CD4-positive, alpha-beta T cell treated with Interleukin-4 for 4 hours (primary cell): ENCODE results near the gene TEX28.
"Not testable (repeated sequence)": the region's sequence is repeated elsewhere in the genome, so short reads cannot be mapped to it uniquely, and the experiment has no call there.

Experiments used
- DNase-seq: peaks from one replicate; pipeline ENCODE4 v3.0.0-alpha.2; 2020

The TEX28 gene, protein sequence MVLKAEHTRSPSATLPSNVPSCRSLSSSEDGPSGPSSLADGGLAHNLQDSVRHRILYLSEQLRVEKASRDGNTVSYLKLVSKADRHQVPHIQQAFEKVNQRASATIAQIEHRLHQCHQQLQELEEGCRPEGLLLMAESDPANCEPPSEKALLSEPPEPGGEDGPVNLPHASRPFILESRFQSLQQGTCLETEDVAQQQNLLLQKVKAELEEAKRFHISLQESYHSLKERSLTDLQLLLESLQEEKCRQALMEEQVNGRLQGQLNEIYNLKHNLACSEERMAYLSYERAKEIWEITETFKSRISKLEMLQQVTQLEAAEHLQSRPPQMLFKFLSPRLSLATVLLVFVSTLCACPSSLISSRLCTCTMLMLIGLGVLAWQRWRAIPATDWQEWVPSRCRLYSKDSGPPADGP

GRCh38 chrX:154294791-154295574, at the start of gene TEX28:
Gene TEX28 (minus strand): TSS chrX:154295124. CDS start chrX:154292117, 3,007 bp downstream.
- DNase-seq = no peak

- DNase-seq = not testable (repeated sequence)
Observed at GRCh38 chrX:154343620-154344019, 48.7 kb upstream of the TEX28 start.

DNA sequence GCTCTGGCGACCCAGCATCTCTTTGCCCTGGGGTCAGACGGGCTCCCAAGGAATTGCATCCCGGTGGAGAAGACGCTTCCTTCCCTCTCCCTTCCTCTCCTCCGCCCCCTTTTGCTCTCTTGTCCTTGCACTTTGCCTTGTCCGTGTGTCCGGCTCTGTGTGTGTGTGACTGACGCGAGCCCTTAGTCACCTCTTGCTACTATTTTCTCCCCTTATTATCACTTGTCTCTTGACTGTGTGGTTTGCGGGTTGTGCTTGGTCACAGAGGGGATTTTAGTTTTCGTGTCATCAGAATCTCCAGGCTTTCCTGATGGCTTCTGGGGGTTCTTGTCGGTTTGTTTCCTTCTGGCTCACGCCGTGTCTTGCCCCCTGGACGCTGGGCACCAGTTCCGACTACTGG, 48.1 kb upstream of the TEX28 start:
- DNase-seq = not testable (repeated sequence)

DNA sequence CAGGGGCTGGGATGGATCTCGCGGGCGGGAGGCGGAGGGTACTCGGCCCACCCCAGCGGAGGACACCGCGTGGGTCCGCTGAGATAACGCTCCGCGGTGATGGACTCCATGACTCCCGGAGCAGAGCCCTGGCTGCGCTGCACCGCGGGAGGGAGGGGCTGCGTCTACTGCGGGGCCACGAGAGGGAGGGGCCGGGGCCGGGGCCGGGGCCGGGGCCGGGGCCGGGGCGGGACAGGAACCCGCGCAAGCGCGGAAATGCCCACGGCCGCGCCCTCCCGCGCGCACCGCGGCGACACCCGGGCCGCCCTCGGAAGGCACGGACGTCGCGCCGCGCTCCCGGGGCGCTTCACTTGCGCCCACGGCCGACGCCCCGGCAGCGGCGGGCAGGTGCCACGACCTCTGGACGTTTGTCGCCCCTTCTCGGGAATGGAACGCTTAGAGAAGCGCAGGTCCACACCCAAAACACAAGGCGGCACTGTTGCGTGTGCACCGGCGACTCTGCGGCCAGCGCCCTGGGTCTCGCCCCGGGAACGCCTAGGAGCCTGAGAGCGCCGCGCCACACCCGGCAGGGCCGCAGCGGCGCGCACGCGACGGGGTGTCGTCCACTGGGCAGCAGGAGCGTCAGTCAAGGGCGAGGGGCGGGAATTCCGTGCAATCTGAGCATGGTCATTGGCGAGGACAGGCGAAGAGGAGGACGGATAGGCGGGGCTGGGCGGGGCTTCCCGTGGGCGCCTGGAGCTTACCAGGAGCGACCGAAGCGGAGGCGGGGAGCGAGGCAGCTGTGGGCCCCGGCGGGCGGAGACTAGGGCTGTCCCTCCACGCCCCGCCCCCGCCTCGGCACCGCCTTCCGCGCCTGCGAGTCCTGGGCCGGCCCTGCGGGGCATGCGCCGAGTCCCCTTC, 46.7 kb upstream of the TEX28 start:
- not testable (repeated sequence) for DNase-seq

DNA sequence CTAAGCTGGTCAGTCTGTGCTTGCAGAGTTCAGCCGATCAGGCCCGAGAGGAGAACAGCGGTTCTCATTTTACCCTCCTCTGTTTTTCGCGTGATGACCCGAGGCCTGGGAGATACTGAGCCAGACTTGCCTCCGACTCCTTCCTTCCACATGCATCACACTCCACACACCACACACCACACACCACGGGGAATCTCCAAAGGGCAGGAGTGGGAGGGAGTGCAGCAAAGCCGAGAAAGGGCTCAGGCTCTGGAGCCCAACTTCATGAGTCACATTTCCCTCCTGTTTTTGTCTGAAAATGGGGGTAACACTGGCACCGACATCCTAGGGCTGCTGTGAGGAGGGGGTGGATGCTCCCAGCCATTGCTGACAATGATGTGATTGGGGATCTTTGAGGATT, 39.6 kb upstream of the TEX28 start:
- no peak for DNase-seq

DNA sequence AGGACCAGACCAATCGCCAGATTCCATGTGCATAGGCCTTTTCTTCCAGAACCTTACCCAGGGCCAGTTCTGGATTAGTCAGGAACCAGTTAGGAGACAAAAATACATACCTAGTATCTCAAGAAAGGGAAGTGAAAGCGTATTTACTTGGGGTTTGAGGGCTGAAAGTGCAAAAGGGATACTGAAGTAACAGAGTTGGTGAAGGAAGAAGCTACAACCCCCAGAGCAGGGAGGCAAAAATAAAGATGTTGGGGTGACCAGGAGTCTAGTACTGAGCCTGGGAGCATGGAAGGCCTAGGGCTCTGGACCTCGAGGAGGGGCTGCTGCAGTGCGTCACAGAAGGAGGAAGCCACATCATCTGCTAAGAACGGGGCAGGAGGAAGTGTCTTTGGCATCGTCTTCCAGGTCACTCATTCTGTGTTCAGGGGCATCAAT, 38.9 kb upstream of the TEX28 start:
- no peak for DNase-seq

DNA sequence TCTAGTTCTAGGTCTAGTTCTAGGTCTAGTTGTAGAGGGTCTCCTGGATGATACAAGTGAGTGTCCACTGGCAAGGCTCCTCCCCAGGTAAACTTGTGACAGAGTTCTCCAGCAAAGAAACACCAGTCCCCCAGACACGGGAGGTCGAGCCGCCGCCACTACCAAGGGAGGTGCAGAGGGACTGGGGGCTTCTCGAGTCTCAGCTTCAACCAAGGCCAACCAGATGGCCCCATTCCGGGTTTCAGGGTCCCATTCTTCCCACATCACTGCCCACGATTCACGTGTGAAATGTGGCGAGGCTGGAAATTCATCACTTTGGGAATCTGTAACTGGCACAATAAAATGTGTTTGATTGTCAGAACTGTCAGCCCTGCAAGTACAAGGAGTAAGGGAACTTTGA, 38.2 kb upstream of the TEX28 start:
- DNase-seq = no peak

DNA sequence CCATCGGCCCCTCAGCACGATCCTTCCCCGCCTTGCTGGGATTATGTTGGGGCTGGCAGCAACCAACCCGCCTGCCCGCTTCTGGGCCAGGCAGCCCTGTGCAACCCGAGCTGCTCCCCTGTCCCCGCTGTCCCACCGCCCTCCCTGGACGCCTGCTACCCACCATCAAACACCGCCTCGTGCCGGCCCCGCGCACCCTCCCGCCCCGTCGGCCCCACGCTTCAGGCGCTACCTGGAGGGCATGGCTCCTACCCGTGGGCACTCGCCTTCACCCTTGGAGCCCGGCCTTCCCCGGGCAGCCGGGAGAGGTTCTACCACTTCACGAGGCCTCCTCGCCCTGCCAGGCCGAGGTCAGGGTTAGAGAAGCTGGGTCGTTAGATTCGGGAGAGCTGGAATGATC, 37.6 kb upstream of the TEX28 start:
- no peak for DNase-seq

DNA sequence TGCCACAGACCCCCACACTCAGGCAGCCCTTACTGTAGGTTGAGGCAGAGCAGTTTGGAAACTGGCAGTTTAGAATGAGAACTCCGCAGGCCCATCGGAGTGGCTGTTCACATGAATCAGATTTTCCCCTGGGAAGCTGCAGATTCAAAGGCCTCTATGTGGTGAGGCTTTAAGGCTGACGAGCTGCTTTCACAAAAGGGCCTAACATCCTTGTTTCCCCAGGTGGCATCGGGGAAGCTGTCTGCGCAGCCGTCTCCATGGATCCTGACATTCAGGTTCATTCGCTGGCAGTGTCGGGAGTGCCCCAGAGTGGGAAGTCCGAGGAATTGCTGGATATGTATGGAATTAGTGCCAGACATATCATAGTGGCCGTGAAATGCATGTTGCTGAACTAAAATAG, 34.4 kb upstream of the TEX28 start:
- no peak for DNase-seq

DNA sequence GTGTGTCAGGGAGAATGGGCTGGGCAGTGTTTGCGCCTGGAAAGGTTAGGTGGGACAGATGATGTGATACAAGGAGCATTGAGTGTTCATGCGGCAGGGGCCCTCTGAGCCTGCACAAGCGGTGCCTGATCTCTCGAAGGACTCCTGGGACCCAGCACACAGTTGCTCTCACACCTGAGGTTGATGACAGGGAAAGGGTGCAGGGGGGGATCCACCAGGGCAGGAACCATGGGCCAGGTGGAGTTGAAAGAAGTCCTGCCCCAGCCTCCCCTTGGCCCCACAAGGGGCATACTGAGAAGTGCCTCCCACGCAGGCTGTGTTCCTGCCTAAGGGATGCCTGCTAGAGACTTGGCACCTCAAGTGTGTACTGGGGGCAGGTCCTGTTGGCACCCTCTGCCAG, 33.7 kb upstream of the TEX28 start:
- DNase-seq = no peak

DNA sequence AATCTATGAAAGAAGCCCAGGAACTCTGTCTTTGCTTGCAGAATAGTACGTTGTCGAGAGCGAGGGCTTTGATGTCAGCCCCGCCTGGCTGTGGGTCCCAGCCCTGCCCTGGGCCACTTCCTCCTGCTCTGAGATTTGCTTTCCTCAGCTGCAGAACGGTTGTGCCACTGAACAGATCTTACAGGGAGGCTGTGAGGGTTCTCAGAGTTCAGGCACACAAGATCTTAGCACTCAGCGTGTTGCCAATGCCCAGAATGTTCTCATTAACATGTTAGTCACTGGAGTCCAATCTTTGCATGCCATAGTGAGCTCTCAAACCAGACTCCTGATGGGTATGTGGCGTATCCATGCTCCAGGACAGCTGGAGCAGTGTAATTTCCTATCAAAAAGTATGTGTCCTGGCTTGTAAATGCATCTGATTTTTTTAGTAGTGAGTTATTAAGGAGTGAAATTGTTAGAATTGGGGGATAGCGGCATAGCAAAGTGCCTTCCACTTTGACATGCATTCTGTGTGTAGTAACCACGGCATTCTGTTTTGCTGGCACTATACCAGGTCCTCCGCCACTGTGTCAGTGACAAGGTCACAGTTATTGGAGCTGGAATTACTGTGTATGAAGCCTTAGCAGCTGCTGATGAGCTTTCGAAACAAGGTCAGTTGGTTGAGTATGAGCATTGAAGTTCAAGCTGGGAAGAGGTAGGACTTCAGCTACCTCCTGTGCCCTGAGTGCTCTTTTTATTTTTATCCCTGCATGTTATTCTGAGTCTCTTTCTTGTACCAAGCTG, 32.3 kb upstream of the TEX28 start:
- peak; percentile 48 for DNase-seq

- no peak for DNase-seq
Observed at GRCh38 chrX:154325541-154325940, 30.6 kb upstream of the TEX28 start.

- no peak for DNase-seq
Observed at GRCh38 chrX:154323537-154323936, 28.6 kb upstream of the TEX28 start.

GRCh38 chrX:154322890-154323289, 28.0 kb upstream of the TEX28 start:
- no peak for DNase-seq

DNA sequence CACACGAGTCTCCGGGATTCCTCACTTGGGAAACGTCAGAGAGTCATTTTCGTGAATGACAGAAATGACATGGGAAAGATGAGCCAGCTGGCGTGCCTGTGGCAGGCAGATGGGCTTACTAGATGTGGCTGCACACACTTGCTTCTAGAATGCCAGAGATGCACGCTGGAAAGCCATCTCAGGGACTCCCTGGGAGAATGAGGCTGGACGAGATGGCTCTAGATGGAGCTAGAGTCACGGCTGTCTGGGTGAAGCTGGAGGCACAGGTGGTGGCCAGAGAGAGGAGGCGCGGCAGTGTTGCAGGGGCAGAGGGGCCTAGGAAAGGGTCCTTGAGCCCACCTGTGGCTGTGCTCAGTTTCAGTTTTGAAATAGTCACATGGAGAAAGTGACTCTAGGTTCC, 26.7 kb upstream of the TEX28 start:
- no peak for DNase-seq

DNA sequence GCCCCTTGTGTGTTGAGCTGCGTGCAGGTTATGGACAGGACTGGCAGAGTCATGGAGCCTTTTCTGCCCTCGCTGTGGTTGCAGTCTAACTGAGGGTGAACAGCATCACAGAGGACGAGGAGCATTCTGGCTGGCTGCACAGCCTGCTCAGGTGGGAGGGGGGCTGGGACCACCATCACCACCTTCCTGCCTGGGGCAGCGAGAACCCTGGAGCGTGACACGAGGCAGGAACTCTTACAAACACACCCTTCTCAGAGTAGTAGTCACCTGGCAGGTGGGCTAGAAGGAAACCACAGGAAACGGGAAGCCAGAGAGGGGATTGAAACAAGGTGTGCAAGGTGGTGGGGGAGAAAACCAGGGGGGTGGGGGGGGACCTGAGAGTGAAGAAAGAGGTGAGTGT, 26.2 kb upstream of the TEX28 start:
- DNase-seq = no peak

- no peak for DNase-seq
Observed at GRCh38 chrX:154320406-154320805, 25.5 kb upstream of the TEX28 start.

- DNase-seq = no peak
Observed at GRCh38 chrX:154317391-154317995, 22.6 kb upstream of the TEX28 start.

DNA sequence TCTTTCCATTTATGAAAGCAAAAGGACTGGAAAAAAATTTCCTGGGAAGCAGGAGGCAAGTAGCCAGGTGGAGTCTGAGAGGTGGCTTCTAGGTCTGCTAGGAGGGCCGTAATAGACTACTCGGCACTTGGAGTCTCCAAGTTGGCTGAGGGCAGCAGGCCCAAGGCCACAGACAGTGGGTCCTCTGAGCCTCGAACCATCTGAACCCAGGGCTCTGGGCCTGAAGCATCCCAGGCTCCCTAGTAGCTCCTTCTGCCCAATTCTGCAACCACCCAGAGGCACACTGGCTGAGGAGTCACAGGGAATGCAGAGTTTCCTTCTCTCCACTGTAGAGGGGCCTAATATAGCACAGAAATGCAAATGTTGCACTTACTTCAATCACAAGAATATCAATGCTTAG, 20.5 kb upstream of the TEX28 start:
- no peak for DNase-seq

DNA sequence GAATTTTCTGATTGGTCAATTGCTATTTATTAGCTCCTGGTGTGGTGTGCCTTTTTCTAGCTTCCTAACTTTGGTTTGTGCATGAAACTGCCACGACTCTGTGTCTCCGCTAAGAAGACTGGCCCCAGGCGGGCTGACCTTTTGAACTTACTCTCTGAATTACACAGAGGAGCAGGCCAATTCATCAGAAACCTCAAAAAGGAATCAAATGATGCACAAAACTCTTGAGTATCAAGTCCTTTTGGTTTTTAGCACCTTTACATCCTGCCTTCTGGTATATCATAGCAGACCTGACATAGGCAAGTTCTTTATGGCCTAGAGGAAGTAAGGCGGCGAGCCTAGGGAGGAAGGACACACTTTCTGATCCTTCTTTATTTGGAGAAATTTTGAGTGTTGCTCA, 18.2 kb upstream of the TEX28 start:
- peak; percentile 29 for DNase-seq

DNA sequence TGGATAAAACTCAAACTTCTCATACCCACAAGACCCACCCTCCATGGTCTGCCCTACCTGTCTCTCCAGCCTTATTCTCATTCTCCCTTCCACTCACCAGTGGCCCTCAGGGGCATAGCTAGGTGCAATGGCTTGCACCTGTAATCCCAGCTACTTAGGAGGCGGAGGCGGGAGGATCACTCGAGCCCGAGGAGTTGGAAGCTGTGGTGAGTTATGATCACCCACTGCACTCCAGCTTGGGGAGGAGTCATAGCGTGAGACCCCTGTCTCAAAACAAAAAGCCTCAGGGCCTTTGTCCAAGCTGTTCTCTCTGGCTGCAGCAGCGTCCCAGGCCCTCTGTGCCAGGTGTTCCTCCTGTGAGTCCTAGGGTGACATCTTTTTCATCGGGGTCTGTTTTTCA, 17.2 kb upstream of the TEX28 start:
- no peak for DNase-seq
